WTC11 (cell line): ENCODE results near the gene SLC48A1.

Experiments
- TCF7 ChIP-seq: sonication (generic); formaldehyde crosslinking; IDR thresholded peaks from 2 replicates; pipeline ENCODE4 v1.8.0; 2022; ENCODE audit warnings: mild to moderate bottlenecking, low read depth, missing genetic modification reagents, moderate library complexity
- TEAD1 ChIP-seq: sonication (generic); formaldehyde crosslinking; IDR thresholded peaks from 2 replicates; pipeline ENCODE4 v1.8.0; 2022; ENCODE audit warnings: mild to moderate bottlenecking, missing genetic modification reagents
- TF ChIP-seq, protein P1 (sequence below): fragments of 200-600 bp; IDR thresholded peaks from 2 replicates; pipeline ENCODE4 v1.8.0; 2022; ENCODE audit warnings: antibody characterized with exemption

GRCh38 chr12:47779943-47780504 is 7.0 kb downstream of the SLC48A1 start:
- TF ChIP-seq, protein P1, sequence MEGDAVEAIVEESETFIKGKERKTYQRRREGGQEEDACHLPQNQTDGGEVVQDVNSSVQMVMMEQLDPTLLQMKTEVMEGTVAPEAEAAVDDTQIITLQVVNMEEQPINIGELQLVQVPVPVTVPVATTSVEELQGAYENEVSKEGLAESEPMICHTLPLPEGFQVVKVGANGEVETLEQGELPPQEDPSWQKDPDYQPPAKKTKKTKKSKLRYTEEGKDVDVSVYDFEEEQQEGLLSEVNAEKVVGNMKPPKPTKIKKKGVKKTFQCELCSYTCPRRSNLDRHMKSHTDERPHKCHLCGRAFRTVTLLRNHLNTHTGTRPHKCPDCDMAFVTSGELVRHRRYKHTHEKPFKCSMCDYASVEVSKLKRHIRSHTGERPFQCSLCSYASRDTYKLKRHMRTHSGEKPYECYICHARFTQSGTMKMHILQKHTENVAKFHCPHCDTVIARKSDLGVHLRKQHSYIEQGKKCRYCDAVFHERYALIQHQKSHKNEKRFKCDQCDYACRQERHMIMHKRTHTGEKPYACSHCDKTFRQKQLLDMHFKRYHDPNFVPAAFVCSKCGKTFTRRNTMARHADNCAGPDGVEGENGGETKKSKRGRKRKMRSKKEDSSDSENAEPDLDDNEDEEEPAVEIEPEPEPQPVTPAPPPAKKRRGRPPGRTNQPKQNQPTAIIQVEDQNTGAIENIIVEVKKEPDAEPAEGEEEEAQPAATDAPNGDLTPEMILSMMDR: no peak
- no peak for TF ChIP-seq TEAD1 (CRISPR knock-in tag)
- TF ChIP-seq TCF7: no peak
